HG03103 (cell line): ENCODE data around the gene KLF9.
"Not testable (repeated sequence)": the region's sequence is repeated elsewhere in the genome, so short reads cannot be mapped to it uniquely, and the experiment has no call there.

Source experiments
- ATAC-seq: cut with Tn5 transposase; IDR thresholded peaks from one replicate; pipeline ENCODE4 v1.9.1; 2021; ENCODE audit warnings: low read depth; ENCODE audit not compliant: unreplicated experiment

The KLF9 gene

GRCh38 chr9:70405808-70406433, 8.5 kb downstream of the KLF9 start:
- peak; percentile 23 for ATAC-seq

GRCh38 chr9:70404261-70404660, 10.2 kb downstream of the KLF9 start:
- no peak for ATAC-seq

- no peak for ATAC-seq
These were observed 10.8 kb downstream of the KLF9 start for GRCh38 chr9:70403618-70404025.

- ATAC-seq, result no peak
These were observed 11.3 kb downstream of the KLF9 start for GRCh38 chr9:70403166-70403565.

- no peak for ATAC-seq
These were observed 12.2 kb downstream of the KLF9 start for GRCh38 chr9:70402213-70402612.

- not testable (repeated sequence) for ATAC-seq
These were observed 13.2 kb downstream of the KLF9 start for GRCh38 chr9:70401241-70401640.

GRCh38 chr9:70400107-70400892, 14.2 kb downstream of the KLF9 start:
- ATAC-seq, result no peak

- ATAC-seq, result no peak
These were observed 15.3 kb downstream of the KLF9 start for GRCh38 chr9:70399141-70399540.

- peak; percentile 99 for ATAC-seq
These were observed 16.3 kb downstream of the KLF9 start for GRCh38 chr9:70398145-70398556.

- no peak for ATAC-seq
These were observed 18.8 kb downstream of the KLF9 start for GRCh38 chr9:70395652-70396051.

GRCh38 chr9:70392850-70393249, 21.6 kb downstream of the KLF9 start:
- no peak for ATAC-seq

- no peak for ATAC-seq
These were observed 22.3 kb downstream of the KLF9 start for GRCh38 chr9:70392189-70392588.

GRCh38 chr9:70390933-70391341, 23.5 kb downstream of the KLF9 start:
- ATAC-seq, result no peak

- ATAC-seq, result no peak
These were observed 24.7 kb downstream of the KLF9 start for GRCh38 chr9:70389621-70390266.

- ATAC-seq, result no peak
These were observed 25.3 kb downstream of the KLF9 start for GRCh38 chr9:70389188-70389587.

GRCh38 chr9:70387663-70388062, 26.8 kb downstream of the KLF9 start:
- ATAC-seq, result no peak

- no peak for ATAC-seq
These were observed 29.0 kb downstream of the KLF9 start for GRCh38 chr9:70385426-70385825.

GRCh38 chr9:70382709-70383605, 31.5 kb downstream of the KLF9 start:
- ATAC-seq, result no peak

- ATAC-seq, result no peak
These were observed 32.3 kb downstream of the KLF9 start for GRCh38 chr9:70382046-70382708.

- ATAC-seq, result no peak
These were observed 39.4 kb downstream of the KLF9 start for GRCh38 chr9:70374962-70375618.
